ENCODE data around the gene PTPRN2.

GRCh38 chr7:158386866-158387545, 200.6 kb downstream of the PTPRN2 start:
- TF ChIP-seq CTCF (conservative IDR thresholded peaks at IDR 0.05; ENCODE audit: low read length) (no peak), EZH2phosphoT487 (IDR thresholded peaks at IDR 0.05; ENCODE audit: borderline replicate concordance, low read depth, low read length) (no peak)

All from OCI-LY7 (cell line).